NCI-H2081 (cell line): ENCODE measurements around the gene POU2F1.
"Not testable (repeated sequence)": the region's sequence is repeated elsewhere in the genome, so short reads cannot be mapped to it uniquely, and the experiment has no call there.

ENCODE experiments used
- DNase-seq, 2 experiments: peaks; one replicate each; lab custom pipeline; 2025; lab: John Stamatoyannopoulos, UW

The POU2F1 gene

DNA sequence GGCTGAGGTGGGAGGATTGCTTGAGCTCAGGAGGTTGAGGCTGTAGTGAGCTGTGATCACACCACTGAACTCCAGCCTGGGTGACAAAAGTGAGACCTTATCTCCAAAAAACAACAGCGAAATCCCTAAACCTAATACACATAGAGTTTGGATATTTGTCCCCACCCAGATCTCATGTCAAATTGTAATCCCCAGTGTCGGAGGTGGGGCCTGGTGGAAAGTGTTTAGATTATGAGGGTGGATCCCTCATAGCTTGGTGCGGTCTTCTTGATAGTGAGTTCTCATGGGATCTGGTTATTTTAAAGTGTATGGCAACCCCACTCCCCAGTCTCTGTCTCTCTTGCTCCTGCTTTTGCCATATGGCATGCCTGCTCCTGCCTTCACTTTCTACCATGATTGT, 94.0 kb downstream of the POU2F1 start:
- DNase-seq: no peak

DNA sequence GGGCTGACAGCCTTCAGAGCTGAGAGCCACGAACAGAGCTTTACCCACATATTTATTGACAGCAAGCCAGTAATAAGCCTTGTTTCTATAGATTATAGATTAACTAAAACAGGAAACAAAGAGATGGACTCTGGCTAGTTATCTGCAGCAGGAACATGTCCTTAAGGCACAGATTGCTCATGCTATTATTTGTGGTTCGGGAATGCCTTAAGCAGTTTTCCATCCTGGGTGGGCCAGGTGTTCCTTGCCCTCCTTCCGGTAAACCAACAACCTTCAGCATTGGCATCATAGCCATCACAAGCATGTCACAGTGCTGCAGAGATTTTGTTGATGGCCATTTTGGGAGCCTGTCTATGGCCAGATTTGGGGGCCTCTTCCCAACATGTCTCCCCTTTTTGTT, 96.8 kb downstream of the POU2F1 start:
- DNase-seq: no peak

DNA sequence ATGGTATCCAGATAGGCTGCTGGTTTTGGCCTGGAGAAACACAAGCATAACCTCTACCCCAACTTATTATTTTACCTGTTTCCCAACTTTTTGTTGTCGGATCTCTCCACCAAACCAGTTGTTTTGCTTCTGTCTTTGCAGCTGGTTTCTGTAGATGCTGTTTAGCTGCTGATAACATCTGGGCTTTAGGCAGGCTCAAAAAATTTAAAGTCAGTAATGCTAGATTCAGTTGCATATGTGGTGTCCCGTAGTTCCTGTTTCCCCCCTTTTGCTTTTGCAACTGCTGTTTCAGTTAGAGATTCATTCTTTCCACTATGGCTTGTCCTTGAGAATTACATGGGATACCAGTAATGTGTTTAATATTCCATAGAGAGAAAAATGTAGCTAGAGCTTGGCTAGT, 98.5 kb downstream of the POU2F1 start:
- not testable (repeated sequence) for DNase-seq

DNA sequence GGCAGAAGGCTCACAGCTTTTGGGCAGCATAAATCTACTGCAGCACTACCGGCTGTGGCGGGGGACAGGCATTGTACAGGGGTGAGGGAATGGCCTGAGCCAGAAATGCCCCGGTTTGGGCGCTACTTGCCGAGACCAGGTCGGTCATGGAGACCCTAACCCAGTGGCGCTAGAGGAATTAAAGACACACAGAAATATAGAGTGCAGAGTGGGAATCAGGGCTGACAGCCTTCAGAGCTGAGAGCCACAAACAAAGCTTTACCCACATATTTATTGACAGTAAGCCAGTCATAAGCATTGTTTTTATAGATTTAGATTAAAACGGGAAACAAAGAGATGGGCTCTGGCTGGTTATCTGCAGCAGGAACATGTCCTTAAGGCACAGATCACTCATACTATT, 101.8 kb downstream of the POU2F1 start:
- no peak for DNase-seq

DNA sequence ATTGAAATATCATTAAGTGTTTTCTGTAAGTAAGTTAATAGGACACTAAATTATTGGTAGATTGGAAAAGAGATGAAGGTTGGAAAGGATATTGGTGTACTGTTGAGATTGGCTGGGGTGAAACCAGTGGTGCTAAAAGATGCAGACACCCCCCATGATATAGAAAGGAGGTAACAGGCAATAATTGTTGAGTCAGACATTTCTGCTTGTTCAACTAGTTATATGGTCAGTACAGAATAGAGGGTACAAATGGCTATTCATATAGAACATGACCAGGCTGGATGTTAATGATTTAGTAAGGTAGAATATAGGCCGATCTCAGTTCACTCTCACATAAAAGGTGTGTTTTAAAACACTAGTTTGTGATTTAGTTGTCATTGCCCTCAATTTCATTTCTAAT, 104.5 kb downstream of the POU2F1 start:
- DNase-seq: no peak

DNA sequence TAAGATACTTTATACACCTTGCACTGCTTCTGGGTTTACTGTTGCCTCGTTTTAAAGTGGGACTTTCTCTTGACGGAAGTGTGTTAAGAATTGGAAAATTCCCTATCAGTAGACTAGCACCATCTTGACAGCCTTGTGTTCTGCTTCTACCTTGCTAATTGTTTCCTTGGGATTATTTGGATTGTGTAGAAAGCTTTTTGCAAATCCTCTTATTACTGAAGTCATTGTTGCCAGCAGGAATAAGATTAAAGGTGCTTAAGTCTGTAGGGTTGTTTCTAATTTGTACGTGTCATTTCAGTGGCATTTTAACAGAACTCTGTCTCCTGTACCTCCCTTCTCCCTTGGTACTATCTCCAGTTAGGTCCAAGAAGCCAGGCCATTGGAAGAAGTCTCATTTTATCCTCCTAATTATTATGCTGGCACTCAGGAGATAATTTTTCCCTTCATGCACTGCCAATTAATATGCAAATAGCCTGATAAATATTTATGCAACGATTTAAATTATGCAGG, 107.7 kb downstream of the POU2F1 start:
- no peak for DNase-seq

DNA sequence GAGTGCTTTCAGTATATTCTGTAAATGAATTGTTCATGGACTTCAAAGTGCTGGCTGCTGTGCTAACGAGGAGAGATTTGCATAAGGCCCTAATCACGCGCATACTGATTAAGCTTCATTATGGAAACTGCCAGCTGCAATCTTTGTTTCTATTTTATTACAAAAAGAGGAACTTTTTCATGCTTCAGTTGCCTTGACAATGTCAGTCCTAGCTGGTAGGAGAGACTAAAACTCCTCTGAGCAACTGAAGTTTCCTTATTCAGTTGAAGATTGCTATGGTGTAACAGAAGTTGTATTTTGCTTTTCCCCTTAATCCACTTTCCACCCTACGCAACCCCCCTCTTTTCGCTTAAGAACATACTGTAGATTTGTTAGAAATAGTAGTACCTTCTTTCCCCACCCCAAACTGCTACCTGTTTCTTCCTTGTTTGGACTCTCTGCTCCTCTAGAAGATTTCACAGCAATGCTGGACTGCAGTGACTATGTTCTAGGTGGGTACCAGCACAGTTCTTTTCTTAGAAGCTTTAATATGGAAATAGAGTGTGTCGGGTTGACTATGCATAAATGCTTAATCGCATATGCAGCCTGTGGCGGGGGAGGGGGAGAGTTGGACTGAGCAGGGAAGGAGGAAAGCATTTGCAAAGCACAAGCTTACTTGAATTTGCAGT, 108.3 kb downstream of the POU2F1 start:
- no peak for DNase-seq

DNA sequence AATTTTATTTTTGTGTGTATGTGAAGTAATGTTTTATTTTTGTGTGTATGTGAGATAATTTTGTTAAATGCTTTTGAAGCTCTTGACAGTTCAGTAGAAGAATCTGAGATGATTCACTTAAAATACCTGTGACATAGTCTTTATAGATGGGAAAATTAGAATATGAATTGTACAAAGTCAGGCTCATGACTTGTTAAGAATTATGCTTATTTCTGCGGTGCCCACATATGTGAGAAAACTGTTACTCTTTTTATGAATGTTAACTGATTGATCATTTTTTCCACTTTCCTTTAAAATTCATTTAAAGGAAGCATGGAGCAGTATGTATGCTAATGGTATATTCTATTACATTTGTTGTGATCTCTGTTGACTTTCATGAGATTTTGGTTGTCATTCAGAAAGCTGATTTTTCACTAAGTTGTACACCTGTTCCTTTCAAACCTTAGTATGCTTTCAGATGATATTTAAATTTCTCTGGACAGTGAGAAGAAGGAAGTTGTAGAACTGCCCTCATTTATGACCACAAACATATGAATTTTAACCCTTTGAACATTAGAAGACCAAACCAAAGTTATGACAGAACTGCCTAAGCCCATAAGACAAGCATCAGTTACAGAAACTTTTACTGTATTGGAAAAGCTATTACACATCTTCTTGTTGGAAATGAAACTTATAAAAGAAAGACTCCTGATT, 110.1 kb downstream of the POU2F1 start:
- no peak for DNase-seq

DNA sequence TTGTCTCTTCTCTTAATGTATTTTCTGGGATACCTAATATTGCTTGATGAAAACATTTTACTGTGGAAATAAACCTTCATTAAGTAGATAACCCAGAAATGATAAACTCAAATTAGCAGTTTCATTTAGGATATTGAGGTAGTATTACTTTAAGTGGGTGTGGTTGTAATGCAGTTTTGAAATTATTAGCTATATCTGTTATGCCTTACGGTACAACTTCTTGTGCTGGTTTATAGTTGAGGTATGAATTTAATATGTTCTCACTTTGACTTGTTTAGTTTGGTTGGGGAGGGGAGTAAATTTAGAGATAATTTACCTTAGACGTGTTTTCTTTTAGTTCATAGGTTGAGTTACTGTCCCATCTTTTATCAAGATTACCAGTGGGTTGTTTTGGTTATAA, 111.0 kb downstream of the POU2F1 start:
- DNase-seq: no peak

DNA sequence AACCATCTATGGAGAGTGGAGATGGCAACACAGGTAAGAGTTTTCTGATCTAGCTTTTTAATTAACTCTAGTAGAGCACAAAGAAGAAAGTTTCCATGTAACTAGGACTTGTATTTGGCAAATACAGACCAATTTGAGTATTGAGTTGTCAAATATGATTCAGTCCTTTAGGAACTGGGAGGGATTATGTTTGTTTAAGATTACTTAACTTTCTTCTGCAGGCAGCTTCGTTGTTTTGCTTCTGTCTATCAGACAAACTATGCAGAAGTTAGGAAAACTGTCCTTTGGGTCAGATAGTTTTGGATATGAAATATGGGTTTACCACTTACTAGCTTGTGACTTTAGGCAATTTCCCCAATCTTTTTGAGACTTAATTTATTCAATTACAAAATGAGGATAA, 111.8 kb downstream of the POU2F1 start:
- no peak for DNase-seq

DNA sequence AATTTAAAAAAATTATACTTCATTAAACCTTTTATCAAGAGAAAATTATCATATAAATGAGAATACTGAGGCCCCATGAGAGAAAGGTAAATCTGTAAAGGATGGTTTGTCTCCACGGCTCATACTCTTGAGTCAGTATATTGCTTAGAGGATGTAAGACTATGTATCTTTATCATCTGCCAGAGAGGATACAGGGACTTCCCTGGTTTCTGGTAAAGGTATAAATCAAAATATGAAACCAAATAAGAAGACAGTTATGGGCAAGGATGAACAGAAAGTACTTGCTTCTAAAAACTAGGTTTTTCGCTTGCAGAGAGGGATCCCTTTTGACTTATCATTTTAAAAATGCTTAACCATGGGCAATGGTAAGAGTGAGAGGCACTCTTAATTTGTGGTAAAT, 112.4 kb downstream of the POU2F1 start:
- DNase-seq: no peak

DNA sequence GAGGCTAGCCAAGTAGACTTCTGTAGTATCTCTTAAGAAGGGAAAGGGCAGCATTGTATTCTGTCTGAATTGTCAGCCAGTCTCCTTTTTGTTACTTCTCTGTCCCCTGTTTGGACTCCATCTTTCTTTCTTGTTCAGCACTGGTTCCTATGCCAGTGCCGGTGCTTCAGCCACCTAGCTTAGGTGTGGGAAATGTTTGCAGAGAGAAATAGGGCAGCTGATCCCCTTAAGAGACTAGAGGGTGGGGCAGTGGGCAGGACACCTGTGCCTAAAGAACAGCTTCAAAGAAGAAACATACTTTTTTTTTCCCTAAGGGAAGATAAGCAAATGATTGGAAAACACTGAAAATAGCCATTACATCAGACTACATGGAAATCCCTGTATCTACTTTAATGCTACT, 113.0 kb downstream of the POU2F1 start:
- no peak for DNase-seq

DNA sequence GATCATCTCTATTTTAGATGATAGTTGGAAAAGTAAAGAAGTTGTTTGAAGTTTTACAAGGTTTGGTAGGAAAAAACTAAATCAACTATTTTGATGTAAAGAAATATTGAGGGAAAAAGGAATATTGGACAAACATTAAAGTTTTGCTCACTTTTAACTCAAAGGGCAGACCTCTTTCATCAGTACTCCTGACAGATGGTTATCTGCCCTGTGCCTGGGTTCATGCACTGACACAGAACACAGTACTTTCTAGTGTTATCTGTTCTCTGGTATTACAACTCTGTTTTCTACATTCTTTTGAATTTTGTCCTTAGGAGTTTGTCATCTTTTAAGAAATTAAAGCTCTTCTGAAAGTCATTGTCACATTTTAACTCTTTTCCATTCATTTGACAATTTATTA, 118.7 kb downstream of the POU2F1 start:
- no peak for DNase-seq

DNA sequence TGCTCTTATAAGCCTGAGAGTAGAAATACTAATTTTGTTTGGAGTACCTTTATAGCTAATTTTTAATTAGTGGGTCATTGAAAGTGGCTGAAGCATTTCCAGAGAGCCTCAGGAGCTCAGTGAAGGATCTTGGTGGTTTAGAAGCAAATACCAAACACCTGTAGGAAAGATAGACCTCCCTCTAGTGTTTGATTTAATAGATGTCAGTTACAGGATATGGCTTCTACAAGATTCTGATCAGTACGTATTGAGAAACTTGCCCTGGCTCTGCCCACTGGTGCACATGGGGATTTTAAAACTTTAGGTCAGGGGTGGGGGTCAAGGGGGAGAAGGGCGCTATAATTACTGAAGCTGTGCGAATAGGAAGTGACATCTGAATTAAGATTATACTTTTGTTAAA, 122.2 kb downstream of the POU2F1 start:
- DNase-seq: no peak

DNA sequence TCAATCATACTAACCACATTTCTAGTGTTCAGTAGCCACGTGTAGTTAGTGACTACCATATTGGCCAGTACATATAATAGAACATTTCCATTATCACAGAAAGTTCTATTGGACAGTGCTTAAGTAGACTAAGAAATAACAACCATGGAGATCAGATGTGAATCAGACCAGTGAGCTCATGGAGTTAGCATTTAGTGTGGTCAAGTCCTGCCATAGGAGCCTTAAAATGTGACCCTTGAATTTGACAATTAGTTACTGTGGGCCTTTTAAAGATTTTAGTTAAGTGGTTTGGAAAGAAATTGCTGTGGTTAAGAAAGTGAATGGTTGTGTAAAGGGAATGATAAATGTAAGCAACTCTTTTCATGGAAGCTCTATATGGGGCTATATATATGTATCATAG, 123.4 kb downstream of the POU2F1 start:
- DNase-seq: no peak

DNA sequence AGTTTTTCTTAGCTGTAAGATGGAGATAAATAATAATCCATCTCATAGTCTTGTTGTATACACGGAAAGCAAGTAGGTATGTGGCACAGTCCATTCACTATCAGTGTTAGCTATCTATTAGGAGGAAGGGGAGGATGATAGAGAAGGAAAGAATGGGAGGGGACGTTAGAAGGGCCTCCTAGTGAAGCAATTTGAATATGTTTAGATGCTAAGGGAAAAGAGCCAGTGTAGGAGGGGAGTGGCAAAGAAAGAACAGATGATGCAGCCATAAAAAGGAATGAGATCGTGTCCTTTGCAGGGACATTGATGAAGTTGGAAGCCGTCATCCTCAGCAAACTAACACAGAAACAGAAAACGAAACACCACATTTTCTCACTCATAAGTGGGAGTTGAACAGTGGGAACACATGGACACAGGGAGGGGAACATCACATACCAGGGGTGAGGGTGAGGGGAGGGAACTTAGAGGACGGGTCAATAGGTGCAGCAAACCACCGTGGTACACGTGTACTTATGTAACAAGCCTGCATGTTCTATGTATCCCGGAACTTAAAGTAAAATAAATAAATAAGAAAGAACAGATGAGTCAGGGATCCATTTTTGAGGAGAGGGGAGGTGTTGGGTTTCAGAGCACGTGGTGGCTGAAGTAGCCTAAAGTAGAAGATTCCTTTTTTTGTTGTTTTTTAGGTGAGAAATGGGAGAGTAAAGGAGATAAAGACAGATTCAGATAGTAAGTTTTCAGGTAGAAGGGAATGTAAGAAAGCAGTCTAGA, 124.1 kb downstream of the POU2F1 start:
- no peak for DNase-seq

DNA sequence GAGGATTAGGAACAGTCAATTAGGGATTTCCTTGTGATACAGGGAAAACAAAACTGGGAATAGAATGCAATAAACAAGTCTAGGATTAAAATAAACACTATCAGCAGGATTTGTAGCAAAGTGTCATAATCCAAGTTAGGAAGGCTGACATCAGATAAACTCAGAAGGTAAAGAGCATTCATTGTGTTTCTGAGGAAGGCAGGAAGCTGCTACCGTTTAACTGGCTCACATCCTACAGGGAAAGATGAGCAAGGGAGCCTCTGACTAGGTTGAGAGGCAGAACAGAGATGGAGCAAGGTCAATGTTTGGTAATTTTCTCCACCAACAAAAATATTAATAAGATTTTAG, 124.7 kb downstream of the POU2F1 start:
- DNase-seq: no peak

DNA sequence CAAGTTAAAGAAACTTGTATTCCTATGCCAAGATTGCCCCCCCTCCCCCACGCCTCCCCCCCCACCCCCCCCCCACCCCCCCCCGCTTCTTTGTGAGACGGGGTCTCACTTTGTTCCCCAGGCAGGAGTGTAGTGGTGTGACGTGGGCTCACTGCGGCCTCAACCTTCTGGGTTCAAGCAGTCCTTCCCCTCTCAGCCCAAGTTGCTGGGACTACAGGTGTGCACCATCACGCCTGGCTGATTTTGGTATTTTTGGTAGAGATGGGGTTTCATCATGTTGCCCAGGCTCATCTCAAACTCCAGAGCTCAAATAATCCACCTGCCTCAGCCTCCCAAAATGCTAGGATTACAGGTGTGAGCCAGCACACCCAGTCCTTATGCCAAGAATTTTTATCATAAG, 136.6 kb downstream of the POU2F1 start:
- DNase-seq: no peak

DNA sequence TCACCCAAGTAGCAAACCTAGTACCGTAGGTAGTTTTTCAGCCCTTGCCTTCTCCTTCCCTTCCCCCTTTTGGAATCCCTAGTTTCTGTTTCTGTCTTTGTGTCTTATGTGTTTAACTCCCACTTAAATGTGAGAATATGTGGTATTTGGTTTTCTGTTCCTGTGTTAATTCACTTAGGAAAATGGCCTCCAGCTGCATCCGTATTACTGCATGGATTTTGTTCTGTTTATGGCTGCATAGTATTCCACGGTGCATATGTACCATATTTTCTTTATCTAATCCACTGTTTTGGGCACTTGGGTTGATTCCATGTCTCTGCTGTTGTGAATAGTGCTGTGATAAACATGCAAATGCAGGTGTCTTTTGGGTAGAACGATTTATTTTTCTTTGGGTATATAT, 138.6 kb downstream of the POU2F1 start:
- DNase-seq: no peak

DNA sequence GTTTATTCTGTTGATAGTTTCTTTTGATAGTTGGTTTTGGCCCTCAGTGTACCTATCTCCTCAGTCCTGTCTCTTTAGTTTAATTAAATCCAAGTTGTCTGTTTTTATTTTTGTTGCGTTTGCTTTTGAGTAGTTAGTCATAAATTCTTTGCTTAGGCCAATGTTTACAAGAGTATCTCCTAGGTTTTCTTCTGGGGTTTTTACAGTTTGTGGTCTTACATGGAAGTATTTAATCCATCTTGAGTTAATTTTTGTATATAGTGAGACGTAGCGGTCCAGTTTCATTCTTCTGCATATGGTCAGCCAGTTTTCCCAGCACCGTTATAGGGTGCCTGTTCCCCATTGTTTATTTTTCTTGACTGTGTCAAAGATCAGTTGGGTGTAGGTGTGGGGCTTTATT, 139.4 kb downstream of the POU2F1 start:
- no peak for DNase-seq

DNA sequence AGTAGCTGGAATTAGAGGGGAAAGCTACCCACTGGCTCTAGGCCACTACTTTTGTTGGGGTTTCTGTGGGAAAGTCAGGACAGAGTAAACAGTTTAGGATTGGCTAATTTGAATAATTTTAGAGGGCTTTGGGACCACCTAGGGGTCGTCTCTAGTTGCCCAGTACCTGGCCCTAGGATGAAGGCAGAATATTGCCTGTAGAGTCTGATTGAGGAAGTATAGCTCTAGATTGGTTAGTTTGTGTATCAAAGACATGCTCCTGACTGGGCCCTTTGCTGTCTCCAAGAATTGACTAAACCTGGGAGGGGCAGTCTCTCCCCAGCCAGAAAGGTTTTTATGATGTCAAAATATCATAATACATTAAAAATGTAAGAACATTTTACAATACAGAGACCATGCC, 142.0 kb downstream of the POU2F1 start:
- DNase-seq: no peak

DNA sequence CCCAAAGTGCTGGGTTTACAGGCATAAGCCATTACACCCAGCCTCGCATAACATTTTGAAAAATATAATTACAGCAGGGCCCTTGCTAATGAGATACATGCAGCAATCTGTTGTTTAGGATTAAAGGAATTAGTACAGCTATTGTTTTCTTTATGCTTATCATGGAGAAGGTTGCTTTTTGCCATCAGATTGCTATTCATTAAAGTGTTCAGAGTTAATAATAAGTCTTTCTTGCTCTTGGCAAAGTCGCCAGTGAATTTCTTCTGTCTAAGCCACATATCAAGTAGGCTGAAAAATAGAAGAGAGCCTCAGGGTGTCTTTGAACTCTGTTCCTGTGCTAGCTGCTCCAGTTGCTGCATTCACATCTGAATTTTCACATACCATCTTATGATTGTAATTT, 144.1 kb downstream of the POU2F1 start:
- DNase-seq: no peak

DNA sequence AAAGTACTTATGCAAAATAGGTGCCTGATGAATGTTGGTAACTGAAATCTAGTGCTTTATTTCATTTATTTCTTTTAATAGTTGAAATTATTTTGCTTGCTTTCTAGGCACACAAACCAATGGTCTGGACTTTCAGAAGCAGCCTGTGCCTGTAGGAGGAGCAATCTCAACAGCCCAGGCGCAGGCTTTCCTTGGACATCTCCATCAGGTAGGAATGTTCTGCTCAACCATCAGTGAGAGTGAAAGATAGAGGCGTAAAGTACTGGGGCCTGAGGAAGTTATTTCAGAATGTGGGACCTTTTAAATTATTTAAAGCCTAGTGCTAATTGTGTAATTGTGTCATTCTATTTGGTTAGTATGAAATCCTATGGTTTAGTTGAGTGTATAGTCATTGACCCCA, 144.7 kb downstream of the POU2F1 start:
- DNase-seq: no peak
